CD4-positive, alpha-beta memory T cell (primary cell): ENCODE data around the gene SMYD2. TPM values are rescaled to one million over a fixed set of nuclear protein-coding genes. Genes with fewer than 3 reads are reported as not detected.
A peak's percentile ranks its signal among the peaks of the same experiment; 100 is the strongest.

Experiments
- CTCF ChIA-PET: fragments of 350-600 bp; sonication (Branson Sonifier 250); formaldehyde crosslinking; loops from one replicate; lab custom pipeline; 2021; ENCODE audit warnings: inconsistent platforms; ENCODE audit not compliant: partially characterized antibody; lab: Charles Lee
- POLR2A ChIA-PET: fragments of 350-600 bp; sonication (Branson Sonifier 250); formaldehyde crosslinking; loops from one replicate; lab custom pipeline; 2021; ENCODE audit not compliant: partially characterized antibody; lab: Charles Lee
- DNase-seq, 5 donors: peaks; one replicate each; pipeline versions ENCODE4 v3.0.0 to v3.0.0-alpha.2; 2020 to 2022; ENCODE audit warnings: mixed read lengths in 1 of 5
- H3K27ac ChIP-seq: one replicate; pipeline ENCODE4 v1.7.0; 2013; ENCODE audit warnings: low read depth, low read length
- H3K27me3 ChIP-seq: 2 replicates; pipeline ENCODE4 v1.7.0; 2013; ENCODE audit warnings: mild to moderate bottlenecking, low read length, moderate library complexity; ENCODE audit not compliant: insufficient read depth
- H3K36me3 ChIP-seq: 2 replicates; pipeline ENCODE4 v1.7.0; 2013; ENCODE audit warnings: mild to moderate bottlenecking, low read length, moderate library complexity; ENCODE audit not compliant: insufficient read depth
- H3K4me1 ChIP-seq: 2 replicates; pipeline ENCODE4 v1.7.0; 2013; ENCODE audit warnings: mild to moderate bottlenecking, low read length, moderate library complexity; ENCODE audit not compliant: insufficient read depth
- H3K4me3 ChIP-seq, 2 donors: one replicate each; pipeline ENCODE4 v1.7.0; 2013; ENCODE audit warnings: low read length in 2 of 2, mild to moderate bottlenecking in 1 of 2
- H3K9me3 ChIP-seq, 2 donors: one replicate each; pipeline ENCODE4 v1.7.0; 2013; ENCODE audit warnings: low read length in 2 of 2, control low read depth in 1 of 2; ENCODE audit not compliant: control insufficient read depth in 1 of 2
- H3K27ac Mint-ChIP-seq, 7 donors: one replicate each; pipeline ENCODE4 v1.8.0; 2020 to 2021; ENCODE audit warnings: mixed read lengths in 7 of 7, mild to moderate bottlenecking in 6 of 7, inconsistent platforms in 3 of 7, moderate library complexity in 3 of 7
- H3K27me3 Mint-ChIP-seq, 2 donors: one replicate each; pipeline ENCODE4 v1.8.0; 2020 to 2021; ENCODE audit warnings: mixed read lengths in 2 of 2
- H3K36me3 Mint-ChIP-seq, 2 donors: one replicate each; pipeline ENCODE4 v1.8.0; 2020 to 2021; ENCODE audit warnings: mixed read lengths in 2 of 2, inconsistent platforms in 1 of 2, mild to moderate bottlenecking in 1 of 2
- H3K4me1 Mint-ChIP-seq, 4 donors: one replicate each; pipeline ENCODE4 v1.8.0; 2020 to 2021; ENCODE audit warnings: mixed read lengths in 4 of 4, mild to moderate bottlenecking in 1 of 4
- H3K4me3 Mint-ChIP-seq, 8 donors: one replicate each; pipeline ENCODE4 v1.8.0; 2020 to 2021; ENCODE audit warnings: mixed read lengths in 8 of 8, mild to moderate bottlenecking in 7 of 8, moderate library complexity in 6 of 8, inconsistent platforms in 3 of 8
- H3K9me3 Mint-ChIP-seq, 8 donors: one replicate each; pipeline ENCODE4 v1.8.0; 2020 to 2021; ENCODE audit warnings: mixed read lengths in 8 of 8, mild to moderate bottlenecking in 5 of 8, inconsistent platforms in 3 of 8, moderate library complexity in 1 of 8
- intact Hi-C: fragments of 100-400 bp; cut with micrococcal nuclease; formaldehyde crosslinking; loops from one replicate; pipeline ENCODE4 v1.15.1; 2023
- polyA plus RNA-seq, 2 donors: library from polyadenylated mRNA; unstranded; fragments of 300-500 nt; fragmentation: Illumina TruSeq; gene quantifications; one replicate each; pipeline ENCODE4 v1.2.3, GENCODE V29; 2021
- total RNA-seq, 2 experiments: library from RNA; stranded (reverse); gene quantifications; one replicate each; pipeline ENCODE4 v1.2.3, GENCODE V29; 2021

Gene SMYD2
- total and polyA plus RNA-seq, 4 experiments from 2014 or later = 41.4 to 77.9 (median 44.0) TPM

DNA sequence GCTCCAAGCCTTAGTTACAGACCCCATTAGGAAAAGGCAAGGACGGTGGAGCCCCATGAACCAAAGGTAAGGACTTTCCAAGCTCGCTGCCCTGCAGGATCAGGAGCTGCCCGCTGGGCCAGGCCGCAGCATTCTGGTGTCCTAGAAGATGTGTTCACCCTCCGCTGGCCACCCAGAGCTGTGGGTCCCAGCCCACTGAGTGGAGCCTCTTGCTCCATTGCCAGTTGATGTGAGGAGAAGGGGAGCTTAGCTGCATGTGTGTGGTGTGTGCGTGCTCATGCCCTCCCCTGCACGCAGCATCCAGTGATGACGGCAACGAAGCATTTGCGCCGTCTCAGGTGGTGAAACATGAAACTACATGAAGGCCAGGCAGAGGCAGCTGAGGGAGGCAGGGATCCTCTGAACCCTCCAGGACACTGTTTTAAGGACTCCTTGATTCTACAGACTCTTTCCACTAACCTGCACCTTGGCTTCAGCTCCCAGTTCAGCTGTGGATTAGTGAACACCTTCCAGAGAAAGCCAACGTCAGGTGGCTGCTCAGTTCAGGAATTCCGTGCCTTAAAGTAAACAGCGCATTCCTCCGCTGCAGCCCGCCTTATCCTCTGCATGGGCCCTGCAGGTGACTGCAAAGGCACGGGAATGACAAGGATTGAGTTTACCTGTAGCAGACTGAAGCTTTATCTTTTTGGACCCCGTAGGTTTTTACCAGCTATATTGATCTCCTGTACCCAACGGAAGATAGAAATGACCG lies 48.7 kb downstream of the SMYD2 start:
- H3K4me3 Mint-ChIP-seq = no peak overlapping the region
- H3K4me1 Mint-ChIP-seq = peaks cover 0 to 2% (median 0%) of the 10 kb centered on the region in 4 donors
- H3K4me3 ChIP-seq = no peak overlapping the region
- H3K36me3 ChIP-seq = peaks cover 15% of the 10 kb centered on the region
- peaks cover 34 to 57% of the 10 kb centered on the region in 2 donors for H3K36me3 Mint-ChIP-seq
- CTCF ChIA-PET = interaction anchor here (0.8 to 14.0 kb wide), 27 partner anchors 10 to 1206 kb away, joined by 3 to 787 read pairs (median 5); no protein-coding TSS in a partner anchor
- H3K27ac ChIP-seq = no peak overlapping the region
- intact Hi-C loops = loop anchor here (1.0 to 5.0 kb wide), 3 partner anchors 115 to 1207 kb away; no protein-coding TSS in a partner anchor
- H3K27me3 ChIP-seq = no peaks in the 10 kb centered on the region
- no peaks in the 10 kb centered on the region for H3K4me1 ChIP-seq
- no peak overlapping the region for H3K27ac Mint-ChIP-seq
- H3K9me3 ChIP-seq = no peaks in the 10 kb centered on the region
- POLR2A ChIA-PET = interaction anchor here (1.3 to 2.1 kb wide), 2 partner anchors 68 to 116 kb away, joined by 7 to 10 read pairs; no protein-coding TSS in a partner anchor
- H3K9me3 Mint-ChIP-seq = no peaks in the 10 kb centered on the region
- no peaks in the 10 kb centered on the region for H3K27me3 Mint-ChIP-seq
- no peak for DNase-seq

DNA sequence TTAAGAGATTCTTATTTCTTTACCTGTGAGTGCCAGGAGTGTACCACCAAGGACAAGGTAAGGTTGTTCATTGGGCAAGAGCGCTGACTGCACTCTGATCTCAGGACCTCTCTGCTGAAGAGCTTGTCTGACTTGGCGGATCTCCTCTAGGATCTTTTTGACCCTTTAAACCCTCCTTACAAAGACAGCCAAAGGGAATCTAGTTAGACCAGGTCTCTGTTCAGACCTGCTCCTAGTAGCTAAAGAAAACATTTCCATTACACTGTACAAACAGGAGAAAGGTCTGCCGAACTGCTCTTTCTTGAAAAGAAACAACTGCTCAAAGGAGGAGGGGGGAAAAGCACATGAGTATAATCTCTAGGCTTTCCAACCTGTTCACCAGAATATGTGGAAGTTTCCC lies 49.3 kb downstream of the SMYD2 start:
- no peak overlapping the region for H3K27ac ChIP-seq
- peaks cover 21% of the 10 kb centered on the region for H3K36me3 ChIP-seq
- H3K9me3 ChIP-seq = no peaks in the 10 kb centered on the region
- DNase-seq = no peak
- Mint-ChIP-seq H3K4me3 (no peak overlapping the region), H3K4me1 (peaks cover 0 to 2% (median 0%) of the 10 kb centered on the region in 4 donors), H3K27ac (no peak overlapping the region), H3K9me3 (no peaks in the 10 kb centered on the region), H3K36me3 (peaks cover 32 to 58% of the 10 kb centered on the region in 2 donors), H3K27me3 (no peaks in the 10 kb centered on the region)
- H3K27me3 ChIP-seq = no peaks in the 10 kb centered on the region
- intact Hi-C loops = no loop called here
- no peak overlapping the region for H3K4me3 ChIP-seq
- POLR2A ChIA-PET = no interaction called here
- CTCF ChIA-PET = interaction anchor here (0.6 to 14.0 kb wide), 19 partner anchors 9 to 1204 kb away, joined by 3 to 787 read pairs (median 17); partner anchors contain the start of gene SMYD2
- H3K4me1 ChIP-seq = no peaks in the 10 kb centered on the region

GRCh38 chr1:214330715-214331114 lies 49.8 kb downstream of the SMYD2 start:
- ChIA-PET POLR2A (no interaction called here), CTCF (interaction anchor here (0.6 to 14.0 kb wide), 28 partner anchors 8 to 1209 kb away, joined by 3 to 787 read pairs (median 8); partner anchors contain the start of gene SMYD2)
- Mint-ChIP-seq H3K4me3 (no peak overlapping the region), H3K27ac (peak overlapping the region in 1 of 7 donors; percentile 59), H3K4me1 (no peaks in the 10 kb centered on the region), H3K9me3 (no peaks in the 10 kb centered on the region), H3K27me3 (no peaks in the 10 kb centered on the region), H3K36me3 (peaks cover 32 to 59% of the 10 kb centered on the region in 2 donors)
- H3K4me1 ChIP-seq = no peaks in the 10 kb centered on the region
- H3K27me3 ChIP-seq = no peaks in the 10 kb centered on the region
- no peak overlapping the region for H3K4me3 ChIP-seq
- H3K9me3 ChIP-seq = no peaks in the 10 kb centered on the region
- H3K36me3 ChIP-seq = peaks cover 22% of the 10 kb centered on the region
- intact Hi-C loops = no loop called here
- H3K27ac ChIP-seq = no peak overlapping the region
- no peak for DNase-seq

- no peaks in the 10 kb centered on the region for H3K27me3 Mint-ChIP-seq
- no peak overlapping the region for H3K4me3 ChIP-seq
- H3K36me3 ChIP-seq = peaks cover 22% of the 10 kb centered on the region
- ChIA-PET POLR2A (interaction anchor here (0.8 kb wide), 1 partner anchor 16 kb away, joined by 3 read pairs; no protein-coding TSS in a partner anchor), CTCF (interaction anchor here (0.6 to 14.0 kb wide), 36 partner anchors 8 to 1210 kb away, joined by 3 to 787 read pairs (median 5); partner anchors contain the start of gene SMYD2)
- no peaks in the 10 kb centered on the region for H3K4me1 ChIP-seq
- no peak for DNase-seq
- H3K4me1 Mint-ChIP-seq = no peaks in the 10 kb centered on the region
- intact Hi-C loops = no loop called here
- H3K36me3 Mint-ChIP-seq = peaks cover 32 to 58% of the 10 kb centered on the region in 2 donors
- no peaks in the 10 kb centered on the region for H3K27me3 ChIP-seq
- H3K9me3 Mint-ChIP-seq = no peaks in the 10 kb centered on the region
- H3K27ac Mint-ChIP-seq = no peak overlapping the region
- H3K27ac ChIP-seq = no peak overlapping the region
- no peaks in the 10 kb centered on the region for H3K9me3 ChIP-seq
- H3K4me3 Mint-ChIP-seq = no peak overlapping the region
Observed at GRCh38 chr1:214331180-214331579, 50.2 kb downstream of the SMYD2 start.

DNA sequence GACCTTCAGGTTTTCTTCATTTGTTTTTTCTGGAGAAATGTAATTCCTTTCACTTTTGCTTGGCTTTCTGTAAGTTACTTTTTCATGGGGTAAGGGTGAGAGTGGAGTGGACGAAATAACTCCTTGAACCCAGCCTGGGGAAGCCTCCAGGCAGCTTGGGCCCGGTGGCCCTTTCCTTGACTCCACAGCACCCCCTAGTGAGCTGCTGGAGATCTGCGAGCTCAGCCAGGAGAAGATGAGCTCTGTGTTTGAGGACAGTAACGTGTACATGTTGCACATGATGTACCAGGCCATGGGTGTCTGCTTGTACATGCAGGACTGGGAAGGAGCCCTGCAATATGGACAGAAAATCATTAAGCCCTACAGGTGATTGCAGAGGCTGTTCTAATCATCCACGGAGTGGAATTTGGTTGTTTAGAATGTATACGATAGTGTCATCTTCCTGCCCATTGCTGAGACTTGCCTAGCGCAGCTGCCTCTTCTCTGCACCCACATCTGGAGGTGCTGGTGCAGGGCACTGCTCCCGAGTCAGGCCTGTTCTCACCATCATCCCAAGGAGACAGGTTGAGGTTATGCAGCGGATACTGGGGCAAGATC lies 51.0 kb downstream of the SMYD2 start:
- ChIA-PET CTCF (interaction anchor here (0.7 to 14.0 kb wide), 39 partner anchors 7 to 1211 kb away, joined by 3 to 787 read pairs (median 6); partner anchors contain the start of gene SMYD2), POLR2A (interaction anchor here (0.8 kb wide), 2 partner anchors 17 to 70 kb away, joined by 3 read pairs; no protein-coding TSS in a partner anchor)
- H3K36me3 ChIP-seq = peaks cover 22% of the 10 kb centered on the region
- H3K9me3 ChIP-seq = no peaks in the 10 kb centered on the region
- H3K4me1 Mint-ChIP-seq = no peaks in the 10 kb centered on the region
- no peaks in the 10 kb centered on the region for H3K9me3 Mint-ChIP-seq
- no peak overlapping the region for H3K4me3 ChIP-seq
- no peaks in the 10 kb centered on the region for H3K27me3 ChIP-seq
- no peak overlapping the region for H3K27ac ChIP-seq
- peak; percentile 31 to 53 (median 43) for DNase-seq
- no peaks in the 10 kb centered on the region for H3K4me1 ChIP-seq
- peak overlapping the region in 2 of 7 donors; percentile 44 to 84 for H3K27ac Mint-ChIP-seq
- peaks cover 38 to 60% of the 10 kb centered on the region in 2 donors for H3K36me3 Mint-ChIP-seq
- H3K27me3 Mint-ChIP-seq = no peaks in the 10 kb centered on the region
- H3K4me3 Mint-ChIP-seq = no peak overlapping the region
- intact Hi-C loops = loop anchor here (1.0 to 2.0 kb wide), 2 partner anchors 297 to 1194 kb away; no protein-coding TSS in a partner anchor

DNA sequence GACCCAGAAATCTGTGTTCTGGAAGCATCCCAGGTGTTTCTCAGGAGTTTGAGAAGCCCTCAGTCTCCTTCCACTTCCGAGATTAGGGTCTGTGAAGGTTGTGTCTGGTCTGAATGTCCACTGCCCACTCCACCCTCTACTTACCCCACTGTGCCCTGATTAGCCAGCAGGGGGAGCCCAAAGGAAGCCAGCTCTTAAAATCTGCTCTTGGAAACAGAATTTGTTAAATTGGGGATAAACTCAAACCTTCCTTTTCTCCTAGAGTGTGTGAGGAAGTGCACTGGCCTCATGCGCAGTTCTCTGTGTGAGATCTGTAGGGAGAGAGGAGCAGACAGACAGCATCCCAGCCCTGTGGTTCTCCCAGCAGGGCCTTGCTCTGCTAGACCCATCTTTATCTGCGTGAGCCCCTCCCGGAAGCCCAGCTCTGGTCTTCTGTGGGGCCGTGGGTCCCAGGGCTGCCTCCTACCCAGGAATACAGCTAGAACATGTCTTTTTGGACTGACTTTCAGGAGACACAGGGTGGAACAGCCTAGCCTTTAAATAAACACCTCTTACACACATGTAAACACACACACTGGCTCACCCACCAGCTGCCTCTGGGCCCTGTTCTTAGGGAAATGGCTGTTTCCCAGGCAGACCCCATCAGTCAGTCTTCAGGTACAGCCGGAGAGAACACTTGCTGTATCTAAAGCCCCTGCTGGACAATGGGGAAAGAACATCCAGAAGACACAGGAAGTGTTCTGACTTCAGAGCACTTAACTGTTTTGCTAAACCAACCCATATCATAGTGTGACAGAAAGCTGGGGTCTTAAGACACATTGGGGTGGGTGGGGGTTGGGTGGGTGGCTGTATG lies 52.2 kb downstream of the SMYD2 start:
- POLR2A ChIA-PET = interaction anchor here (0.8 kb wide), 1 partner anchor 71 kb away, joined by 3 read pairs; no protein-coding TSS in a partner anchor
- intact Hi-C loops = loop anchor here (1.0 to 2.0 kb wide), 2 partner anchors 296 to 1193 kb away; no protein-coding TSS in a partner anchor
- no peaks in the 10 kb centered on the region for H3K9me3 Mint-ChIP-seq
- Histone ChIP-seq H3K9me3 (no peaks in the 10 kb centered on the region), H3K4me3 (no peak overlapping the region), H3K36me3 (peaks cover 22% of the 10 kb centered on the region), H3K4me1 (no peaks in the 10 kb centered on the region), H3K27ac (no peak overlapping the region), H3K27me3 (no peaks in the 10 kb centered on the region)
- peaks cover 51 to 61% of the 10 kb centered on the region in 2 donors for H3K36me3 Mint-ChIP-seq
- no peak overlapping the region for H3K27ac Mint-ChIP-seq
- DNase-seq = peak in 2 of 5 donors; percentile 14 to 20
- no peaks in the 10 kb centered on the region for H3K4me1 Mint-ChIP-seq
- no peak overlapping the region for H3K4me3 Mint-ChIP-seq
- CTCF ChIA-PET = interaction anchor here (1.0 to 14.0 kb wide), 29 partner anchors 9 to 1194 kb away, joined by 3 to 787 read pairs (median 8); partner anchors contain the start of gene SMYD2
- H3K27me3 Mint-ChIP-seq = no peaks in the 10 kb centered on the region
